Measurements from ENCODE around the gene UGT2B10. TPM values are rescaled to one million over a fixed set of nuclear protein-coding genes. Genes with fewer than 3 reads are reported as not detected.

Gene UGT2B10
- total RNA-seq, 4 donors from 2014 or later, result 0.27 TPM; not detected in 3

DNA sequence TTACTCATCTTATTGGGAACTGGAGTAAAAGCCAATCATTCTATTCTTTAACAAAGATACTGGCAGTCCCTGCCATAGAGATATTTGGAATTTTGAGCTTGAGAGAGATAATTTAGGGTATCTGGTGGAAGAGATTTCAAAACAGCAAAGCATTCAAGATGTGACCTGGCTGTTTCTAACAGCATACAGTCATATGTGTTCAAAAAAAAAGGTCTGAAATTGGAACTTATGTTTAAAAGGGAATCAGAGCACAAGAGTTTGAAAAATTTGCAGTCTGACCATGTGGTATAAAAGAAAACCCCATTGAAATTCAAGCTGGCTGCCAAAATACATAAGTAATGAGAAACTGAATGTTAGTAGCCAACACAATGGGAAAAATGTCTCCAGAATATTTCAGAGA, 42.2 kb downstream of the UGT2B10 start:
- Histone ChIP-seq H3K9me3 (peaks cover 8 to 10% of the 10 kb centered on the region in 2 donors), H3K27ac (no peak overlapping the region), H3K4me1 (no peaks in the 10 kb centered on the region), H3K27me3 (no peaks in the 10 kb centered on the region), H3K4me3 (no peak overlapping the region), H3K36me3 (no peaks in the 10 kb centered on the region)
- in situ Hi-C loops (cut with MboI; ENCODE audit: low pct_ligation_motif_present in 1 of 4, low pct_unique_long_range_greater_than_20kb in 1 of 4, low sequenced_read_pairs in 3 of 4) (no loop called here), intact Hi-C loops (cut with DNase I; ENCODE audit: low total_unique reads) (no loop called here)
- DNase-seq, result no peak
- no peak for TF ChIP-seq POLR2AphosphoS5 (IDR thresholded peaks at IDR 0.05)

DNA sequence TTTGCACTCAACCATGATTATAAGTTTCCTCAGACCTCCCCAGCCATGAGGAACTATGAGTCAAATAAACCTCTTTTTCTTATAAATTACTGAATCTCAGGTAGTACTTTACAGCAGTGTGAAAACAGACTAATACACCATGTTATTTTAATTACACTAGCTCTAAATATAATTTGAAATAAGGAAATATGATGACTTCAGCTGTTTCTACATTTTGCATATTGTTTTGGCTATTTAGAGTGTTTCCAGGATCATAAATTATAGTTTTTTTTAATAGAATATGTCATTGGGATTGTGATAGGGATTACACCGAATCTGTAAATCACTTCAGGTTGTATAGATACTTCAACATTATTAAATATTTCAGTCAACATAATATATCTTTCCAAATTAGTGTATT, 43.9 kb downstream of the UGT2B10 start:
- H3K36me3 ChIP-seq, result no peaks in the 10 kb centered on the region
- no peak overlapping the region for H3K4me3 ChIP-seq
- H3K4me1 ChIP-seq, result peaks cover 0 to 7% (median 4%) of the 10 kb centered on the region in 4 donors
- no peak overlapping the region for H3K27ac ChIP-seq
- intact Hi-C loops (cut with DNase I; ENCODE audit: low total_unique reads) (no loop called here), in situ Hi-C loops (cut with MboI; ENCODE audit: low pct_ligation_motif_present in 1 of 4, low pct_unique_long_range_greater_than_20kb in 1 of 4, low sequenced_read_pairs in 3 of 4) (no loop called here)
- DNase-seq, result no peak
- H3K9me3 ChIP-seq, result peaks cover 8 to 10% of the 10 kb centered on the region in 2 donors
- no peak for TF ChIP-seq POLR2A (IDR thresholded peaks at IDR 0.05)
- TF ChIP-seq, protein P1, sequence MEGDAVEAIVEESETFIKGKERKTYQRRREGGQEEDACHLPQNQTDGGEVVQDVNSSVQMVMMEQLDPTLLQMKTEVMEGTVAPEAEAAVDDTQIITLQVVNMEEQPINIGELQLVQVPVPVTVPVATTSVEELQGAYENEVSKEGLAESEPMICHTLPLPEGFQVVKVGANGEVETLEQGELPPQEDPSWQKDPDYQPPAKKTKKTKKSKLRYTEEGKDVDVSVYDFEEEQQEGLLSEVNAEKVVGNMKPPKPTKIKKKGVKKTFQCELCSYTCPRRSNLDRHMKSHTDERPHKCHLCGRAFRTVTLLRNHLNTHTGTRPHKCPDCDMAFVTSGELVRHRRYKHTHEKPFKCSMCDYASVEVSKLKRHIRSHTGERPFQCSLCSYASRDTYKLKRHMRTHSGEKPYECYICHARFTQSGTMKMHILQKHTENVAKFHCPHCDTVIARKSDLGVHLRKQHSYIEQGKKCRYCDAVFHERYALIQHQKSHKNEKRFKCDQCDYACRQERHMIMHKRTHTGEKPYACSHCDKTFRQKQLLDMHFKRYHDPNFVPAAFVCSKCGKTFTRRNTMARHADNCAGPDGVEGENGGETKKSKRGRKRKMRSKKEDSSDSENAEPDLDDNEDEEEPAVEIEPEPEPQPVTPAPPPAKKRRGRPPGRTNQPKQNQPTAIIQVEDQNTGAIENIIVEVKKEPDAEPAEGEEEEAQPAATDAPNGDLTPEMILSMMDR (IDR thresholded peaks at IDR 0.05), result no peak
- no peak for TF ChIP-seq POLR2AphosphoS5 (IDR thresholded peaks at IDR 0.05)
- H3K27me3 ChIP-seq, result no peaks in the 10 kb centered on the region
- WGBS, 2 donors (ENCODE audit: low coverage in 1 of 2), result 71 to 85% methylated on average over 1 of the region's 1 CpG

DNA sequence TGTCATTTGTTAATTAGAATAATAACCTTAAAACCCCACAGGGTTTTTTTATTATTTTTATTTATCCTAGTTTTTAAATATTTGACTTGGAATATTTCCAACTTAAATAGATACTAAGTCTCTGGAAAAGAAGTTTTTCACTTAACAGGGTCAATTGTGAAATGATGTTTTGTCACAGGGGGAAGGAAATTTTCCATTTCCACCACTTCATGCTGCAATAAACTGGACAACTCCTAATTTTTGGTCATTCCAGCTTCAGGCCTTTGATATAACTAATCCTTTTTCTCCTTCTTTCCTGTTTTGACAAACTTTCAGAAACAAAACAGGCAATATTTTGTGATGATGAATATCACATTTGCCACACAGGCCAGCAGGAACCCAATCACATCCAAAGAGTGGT, 45.3 kb downstream of the UGT2B10 start:
- peaks cover 8% of the 10 kb centered on the region in 2 donors for H3K9me3 ChIP-seq
- TF ChIP-seq, protein P1 (IDR thresholded peaks at IDR 0.05), result no peak
- intact Hi-C loops (cut with DNase I; ENCODE audit: low total_unique reads) (no loop called here), in situ Hi-C loops (cut with MboI; ENCODE audit: low pct_ligation_motif_present in 1 of 4, low pct_unique_long_range_greater_than_20kb in 1 of 4, low sequenced_read_pairs in 3 of 4) (no loop called here)
- no peak overlapping the region for H3K4me3 ChIP-seq
- H3K27ac ChIP-seq, result no peak overlapping the region
- peaks cover 0 to 18% (median 8%) of the 10 kb centered on the region in 4 donors for H3K4me1 ChIP-seq
- no peaks in the 10 kb centered on the region for H3K27me3 ChIP-seq
- no peaks in the 10 kb centered on the region for H3K36me3 ChIP-seq
- no peak for DNase-seq

DNA sequence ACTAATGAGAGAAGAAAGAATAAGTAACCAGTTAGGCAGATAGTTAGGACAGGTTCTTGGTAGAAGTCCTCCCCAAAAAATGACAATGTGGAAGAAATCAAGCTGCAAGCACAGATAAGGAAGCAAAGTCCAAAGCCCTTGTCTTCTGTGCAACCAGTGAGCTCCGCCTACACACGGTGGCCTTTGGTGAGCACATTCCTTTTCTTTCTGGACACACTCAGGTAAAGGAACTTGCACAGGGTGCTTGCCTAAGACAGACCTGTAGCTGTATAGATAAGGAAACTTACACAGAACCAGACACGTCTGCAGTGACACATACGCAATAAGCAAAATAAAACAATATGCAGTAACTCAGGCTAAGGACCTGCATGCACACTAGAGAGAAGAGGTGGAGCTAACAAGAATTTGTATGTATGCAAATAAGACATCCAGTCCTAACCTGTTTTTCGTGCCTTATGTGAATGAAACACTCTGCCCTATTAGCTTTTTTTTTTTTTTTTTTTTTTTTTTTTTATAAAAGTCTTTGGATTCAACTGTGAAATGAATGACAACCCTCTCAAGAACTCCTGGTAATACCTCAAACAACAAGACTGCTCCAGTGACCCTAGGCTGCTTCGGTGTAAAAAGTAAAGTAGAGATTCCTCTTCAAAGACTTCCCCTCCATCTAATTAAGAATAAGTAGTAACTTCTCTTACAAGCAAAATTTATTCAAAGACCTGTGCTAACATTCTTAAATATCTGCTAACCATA, 48.8 kb downstream of the UGT2B10 start:
- Histone ChIP-seq H3K4me1 (peaks cover 0 to 18% (median 8%) of the 10 kb centered on the region in 4 donors), H3K4me3 (no peak overlapping the region), H3K9me3 (no peaks in the 10 kb centered on the region), H3K36me3 (no peaks in the 10 kb centered on the region), H3K27me3 (no peaks in the 10 kb centered on the region), H3K27ac (peak overlapping the region; percentile 57 to 82 (median 80))
- peak; percentile 73 for DNase-seq
- TF ChIP-seq POLR2A (IDR thresholded peaks at IDR 0.05), result peak; percentile 25
- peak in 2 of 3 donors; percentile 41 to 55 for TF ChIP-seq POLR2AphosphoS5 (IDR thresholded peaks at IDR 0.05)
- TF ChIP-seq EP300 (IDR thresholded peaks at IDR 0.05; ENCODE audit: low read depth), result no peak
- WGBS, 2 donors (ENCODE audit: low coverage in 1 of 2), result 43 to 44% methylated on average over 4 to 6 of the region's 6 CpGs
- intact Hi-C loops (cut with DNase I; ENCODE audit: low total_unique reads), result no loop called here
- in situ Hi-C loops (cut with MboI; ENCODE audit: low pct_ligation_motif_present in 1 of 4, low pct_unique_long_range_greater_than_20kb in 1 of 4, low sequenced_read_pairs in 3 of 4), result no loop called here

DNA sequence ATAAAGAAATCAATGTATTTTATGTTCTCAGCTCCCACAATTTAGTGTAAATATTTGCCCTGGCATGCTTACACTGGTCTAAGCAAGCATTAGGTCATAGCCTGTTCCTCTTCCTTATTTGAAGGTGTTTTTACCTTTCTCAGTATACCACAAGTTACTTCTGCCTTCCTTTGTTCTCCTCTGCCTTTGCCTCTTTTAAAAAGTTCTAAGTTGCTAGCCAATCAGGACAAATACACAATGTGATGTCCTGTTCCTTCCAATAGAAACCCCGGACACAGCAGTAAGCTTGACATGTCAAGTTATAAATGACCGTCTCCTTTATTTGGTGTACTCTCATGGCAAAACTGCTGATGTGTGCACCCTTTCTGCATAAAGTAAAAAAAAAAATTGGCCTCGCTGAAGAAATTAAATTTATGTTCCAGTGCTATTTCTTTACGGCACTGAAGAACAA, 49.4 kb downstream of the UGT2B10 start:
- 14 to 52% methylated on average over 4 of the region's 4 CpGs for WGBS, 2 donors (ENCODE audit: low coverage in 1 of 2)
- Histone ChIP-seq H3K36me3 (no peaks in the 10 kb centered on the region), H3K27ac (peak overlapping the region; percentile 57 to 82 (median 80)), H3K4me3 (no peak overlapping the region), H3K4me1 (peaks cover 0 to 18% (median 8%) of the 10 kb centered on the region in 4 donors), H3K9me3 (no peaks in the 10 kb centered on the region), H3K27me3 (no peaks in the 10 kb centered on the region)
- in situ Hi-C loops (cut with MboI; ENCODE audit: low pct_ligation_motif_present in 1 of 4, low pct_unique_long_range_greater_than_20kb in 1 of 4, low sequenced_read_pairs in 3 of 4) (no loop called here), intact Hi-C loops (cut with DNase I; ENCODE audit: low total_unique reads) (no loop called here)
- no peak for DNase-seq
- no peak for TF ChIP-seq POLR2AphosphoS5 (IDR thresholded peaks at IDR 0.05)
- TF ChIP-seq POLR2A (IDR thresholded peaks at IDR 0.05), result no peak
- TF ChIP-seq EP300 (IDR thresholded peaks at IDR 0.05; ENCODE audit: low read depth), result no peak
- TF ChIP-seq, protein P1 (IDR thresholded peaks at IDR 0.05), result no peak

Measured in transverse colon (tissue), 4 donors.